ENCODE data around the gene PELI2.
A peak's percentile ranks its signal among the peaks of the same experiment; 100 is the strongest.

The PELI2 gene

GRCh38 chr14:56117765-56118610 lies at the start of gene PELI2:
Gene PELI2, plus strand, starts transcription at chr14:56118411. Its CDS starts 250 bp downstream, at chr14:56118661.
- DNase-seq = peak; percentile 60

- DNase-seq = no peak
These were observed 44.4 kb upstream of the PELI2 start for GRCh38 chr14:56073799-56074198.

GRCh38 chr14:56075301-56075700 lies 42.9 kb upstream of the PELI2 start:
- no peak for DNase-seq

- no peak for DNase-seq
These were observed 37.1 kb upstream of the PELI2 start for GRCh38 chr14:56081139-56081538.

- no peak for DNase-seq
These were observed 35.3 kb upstream of the PELI2 start for GRCh38 chr14:56082880-56083279.

GRCh38 chr14:56085471-56085870 lies 32.7 kb upstream of the PELI2 start:
- no peak for DNase-seq

- no peak for DNase-seq
These were observed 30.3 kb upstream of the PELI2 start for GRCh38 chr14:56087671-56088471.

GRCh38 chr14:56088941-56089340 lies 29.3 kb upstream of the PELI2 start:
- DNase-seq = no peak

GRCh38 chr14:56092763-56093162 lies 25.4 kb upstream of the PELI2 start:
- DNase-seq = no peak

GRCh38 chr14:56094076-56094475 lies 24.1 kb upstream of the PELI2 start:
- DNase-seq = no peak

GRCh38 chr14:56098021-56098420 lies 20.2 kb upstream of the PELI2 start:
- DNase-seq = no peak

GRCh38 chr14:56099081-56099797 lies 19.0 kb upstream of the PELI2 start:
- no peak for DNase-seq

- DNase-seq = no peak
These were observed 17.7 kb upstream of the PELI2 start for GRCh38 chr14:56100556-56100955.

GRCh38 chr14:56102941-56103340 lies 15.3 kb upstream of the PELI2 start:
- DNase-seq = no peak

GRCh38 chr14:56107615-56108014 lies 10.6 kb upstream of the PELI2 start:
- no peak for DNase-seq

GRCh38 chr14:56108057-56108456 lies 10.2 kb upstream of the PELI2 start:
- no peak for DNase-seq

- no peak for DNase-seq
These were observed 5.4 kb upstream of the PELI2 start for GRCh38 chr14:56112781-56113180.

GRCh38 chr14:56115334-56115870 lies 2.8 kb upstream of the PELI2 start:
- DNase-seq = no peak

- no peak for DNase-seq
These were observed 2.0 kb upstream of the PELI2 start for GRCh38 chr14:56115976-56116893.

GRCh38 chr14:56118611-56119181 lies 485 bp downstream of the PELI2 start:
- no peak for DNase-seq

GRCh38 chr14:56119201-56119981 lies 1.2 kb downstream of the PELI2 start:
- DNase-seq = no peak
